Colonic mucosa (tissue), 4 donors: ENCODE results near the gene GATA5. TPM values are rescaled to one million over a fixed set of nuclear protein-coding genes. Genes with fewer than 3 reads are reported as not detected.

Experiments
- DNase-seq: peaks from one replicate; pipeline ENCODE4 v3.0.0-alpha.2; 2020
- H3K27ac ChIP-seq: fragments of 200-600 bp; one replicate; pipeline ENCODE4 v1.8.0; 2021
- H3K27me3 ChIP-seq: fragments of 200-600 bp; one replicate; pipeline ENCODE4 v1.8.0; 2021
- H3K36me3 ChIP-seq: fragments of 200-600 bp; one replicate; pipeline ENCODE4 v1.8.0; 2021
- H3K4me1 ChIP-seq: fragments of 200-600 bp; one replicate; pipeline ENCODE4 v1.8.0; 2021; ENCODE audit warnings: mild to moderate bottlenecking
- H3K4me3 ChIP-seq: fragments of 200-600 bp; one replicate; pipeline ENCODE4 v1.8.0; 2021
- H3K9ac ChIP-seq, 2 donors: one replicate each; pipeline ENCODE4 v1.7.0; 2013; ENCODE audit warnings: control low read depth in 2 of 2, low read depth in 2 of 2, low read length in 2 of 2
- H3K9me3 ChIP-seq: fragments of 200-600 bp; one replicate; pipeline ENCODE4 v1.8.0; 2021
- CTCF ChIP-seq: fragments of 200-600 bp; IDR thresholded peaks from one replicate; pipeline ENCODE4 v1.8.0; 2022; ENCODE audit warnings: antibody characterized with exemption, mild to moderate bottlenecking
- intact Hi-C: fragments of 100-400 bp; cut with DNase I; formaldehyde crosslinking; loops from one replicate; pipeline ENCODE4 v1.14.1; 2022
- total RNA-seq, 2 donors: library from RNA; stranded (reverse); fragmentation: NEBNext Ultra II Directional in 1 of 2; extraction: Animal tissue kit (Norgen Biotek cat#: 25700) in 1 of 2; gene quantifications; one replicate each; pipeline ENCODE4 v1.2.1, GENCODE V29; 2021
- donor health status: healthy.
- donor health status: DM: no; HTN: no; CAD: no.
- donor health status: DM: no; HTN: no; CAD: no.

Gene GATA5
- total RNA-seq, 2 donors from 2014 or later: 0.10 TPM; not detected in 1

GRCh38 chr20:62515826-62516225, 40.0 kb upstream of the GATA5 start:
- Histone ChIP-seq H3K9me3 (no peaks in the 10 kb centered on the region), H3K27me3 (peaks cover 12% of the 10 kb centered on the region)

GRCh38 chr20:62515280-62515679, 39.5 kb upstream of the GATA5 start:
- Histone ChIP-seq H3K4me1 (no peaks in the 10 kb centered on the region), H3K27ac (no peak overlapping the region), H3K36me3 (no peaks in the 10 kb centered on the region), H3K27me3 (peaks cover 12% of the 10 kb centered on the region), H3K9ac (no peak overlapping the region), H3K9me3 (no peaks in the 10 kb centered on the region), H3K4me3 (no peak overlapping the region)
- no peak for TF ChIP-seq CTCF
- no peak for DNase-seq
- intact Hi-C loops: loop anchor here (5.0 kb wide), 1 partner anchor 102 kb away; no protein-coding TSS in a partner anchor

More at GRCh38 chr20:62515826-62516225, 40.0 kb upstream of the GATA5 start:
- no peaks in the 10 kb centered on the region for H3K4me1 ChIP-seq
- H3K27ac ChIP-seq: no peak overlapping the region
- DNase-seq: no peak
- intact Hi-C loops: loop anchor here (5.0 kb wide), 1 partner anchor 101 kb away; no protein-coding TSS in a partner anchor
- no peaks in the 10 kb centered on the region for H3K36me3 ChIP-seq
- H3K4me3 ChIP-seq: no peak overlapping the region
- no peak for TF ChIP-seq CTCF
- H3K9ac ChIP-seq: no peak overlapping the region

- H3K36me3 ChIP-seq: no peaks in the 10 kb centered on the region
- peaks cover 12% of the 10 kb centered on the region for H3K27me3 ChIP-seq
- no peak for DNase-seq
- intact Hi-C loops: no loop called here
- no peak overlapping the region for H3K4me3 ChIP-seq
- TF ChIP-seq CTCF: no peak
- H3K4me1 ChIP-seq: no peaks in the 10 kb centered on the region
- no peak overlapping the region for H3K9ac ChIP-seq
- no peak overlapping the region for H3K27ac ChIP-seq
- no peaks in the 10 kb centered on the region for H3K9me3 ChIP-seq
Observed at GRCh38 chr20:62513991-62514390, 38.2 kb upstream of the GATA5 start.

- no peak for DNase-seq
- Histone ChIP-seq H3K27me3 (peaks cover 12% of the 10 kb centered on the region), H3K27ac (no peak overlapping the region), H3K4me3 (no peak overlapping the region), H3K9me3 (no peaks in the 10 kb centered on the region), H3K36me3 (no peaks in the 10 kb centered on the region), H3K4me1 (no peaks in the 10 kb centered on the region), H3K9ac (no peak overlapping the region)
- intact Hi-C loops: no loop called here
- no peak for TF ChIP-seq CTCF
Observed at GRCh38 chr20:62511915-62512610, 36.3 kb upstream of the GATA5 start.

GRCh38 chr20:62511300-62511914, 35.6 kb upstream of the GATA5 start:
- peaks cover 12% of the 10 kb centered on the region for H3K27me3 ChIP-seq

More at GRCh38 chr20:62511300-62511914, 35.6 kb upstream of the GATA5 start:
- Histone ChIP-seq H3K9me3 (no peaks in the 10 kb centered on the region), H3K36me3 (no peaks in the 10 kb centered on the region), H3K4me1 (no peaks in the 10 kb centered on the region), H3K27ac (no peak overlapping the region), H3K4me3 (no peak overlapping the region), H3K9ac (no peak overlapping the region)
- TF ChIP-seq CTCF: no peak
- no peak for DNase-seq
- intact Hi-C loops: no loop called here
